H9 (cell line): Measurements from ENCODE around the gene USP4. TPM values are rescaled to one million over a fixed set of nuclear protein-coding genes. Genes with fewer than 3 reads are reported as not detected.

ENCODE experiments used
- DNase-seq: peaks from one replicate; pipeline ENCODE4 v3.0.0-alpha.2; 2017
- H2AFZ ChIP-seq: one replicate; pipeline ENCODE4 v1.6.1; 2013; ENCODE audit warnings: mild to moderate bottlenecking, low read length, control low read depth, moderate library complexity
- H2AK5ac ChIP-seq: 2 replicates; pipeline ENCODE4 v1.6.1; 2013; ENCODE audit warnings: low read length, control low read depth, mixed read lengths; ENCODE audit not compliant: insufficient read length
- H2BK120ac ChIP-seq: one replicate; pipeline ENCODE4 v1.6.1; 2013; ENCODE audit warnings: low read depth, mild to moderate bottlenecking, low read length, control low read depth, inconsistent platforms; ENCODE audit not compliant: poor library complexity, severe bottlenecking
- H2BK12ac ChIP-seq: 2 replicates; pipeline ENCODE4 v1.6.1; 2013; ENCODE audit warnings: low read length, control low read depth, mixed read lengths, low read depth; ENCODE audit not compliant: insufficient read length
- H2BK15ac ChIP-seq: 2 replicates; pipeline ENCODE4 v1.6.1; 2013; ENCODE audit warnings: low read depth, low read length, control low read depth
- H2BK20ac ChIP-seq: one replicate; pipeline ENCODE4 v1.6.1; 2013; ENCODE audit warnings: low read depth, mild to moderate bottlenecking, low read length, control low read depth, inconsistent platforms; ENCODE audit not compliant: poor library complexity, severe bottlenecking
- H2BK5ac ChIP-seq: 2 replicates; pipeline ENCODE4 v1.6.1; 2013; ENCODE audit warnings: low read length, control low read depth, mixed read lengths; ENCODE audit not compliant: insufficient read length
- H3K14ac ChIP-seq: 2 replicates; pipeline ENCODE4 v1.6.1; 2013; ENCODE audit warnings: low read length, control low read depth; ENCODE audit not compliant: insufficient read depth
- H3K18ac ChIP-seq: 2 replicates; pipeline ENCODE4 v1.6.1; 2013; ENCODE audit warnings: low read depth, mild to moderate bottlenecking, mixed read lengths, low read length, control low read depth; ENCODE audit not compliant: insufficient read length
- H3K23ac ChIP-seq: 2 replicates; pipeline ENCODE4 v1.6.1; 2013; ENCODE audit warnings: low read length, control low read depth, mixed read lengths, low read depth; ENCODE audit not compliant: insufficient read length
- H3K23me2 ChIP-seq: 2 replicates; pipeline ENCODE4 v1.6.1; 2013; ENCODE audit warnings: low read depth, mild to moderate bottlenecking, mixed read lengths, low read length, control low read depth; ENCODE audit not compliant: insufficient read length, poor library complexity, severe bottlenecking
- H3K27ac ChIP-seq: 2 replicates; pipeline ENCODE4 v1.5.1; 2013; ENCODE audit warnings: low read length, control low read depth, mixed read lengths, low read depth; ENCODE audit not compliant: insufficient read length
- H3K27me3 ChIP-seq: 2 replicates; pipeline ENCODE4 v1.6.1; 2013; ENCODE audit warnings: low read length, control low read depth, inconsistent platforms; ENCODE audit not compliant: insufficient read depth
- H3K4ac ChIP-seq: 2 replicates; pipeline ENCODE4 v1.6.1; 2013; ENCODE audit warnings: low read depth, mild to moderate bottlenecking, control low read depth, inconsistent platforms, low read length, moderate library complexity
- H3K4me1 ChIP-seq: 2 replicates; pipeline ENCODE4 v1.6.1; 2013; ENCODE audit warnings: low read length, control low read depth, inconsistent platforms; ENCODE audit not compliant: insufficient read depth
- H3K4me2 ChIP-seq: 2 replicates; pipeline ENCODE4 v1.6.1; 2013; ENCODE audit warnings: low read length, control low read depth, mixed read lengths; ENCODE audit not compliant: insufficient read length, insufficient read depth
- H3K56ac ChIP-seq: 2 replicates; pipeline ENCODE4 v1.6.1; 2013; ENCODE audit warnings: low read depth, mild to moderate bottlenecking, mixed read lengths, low read length, control low read depth; ENCODE audit not compliant: insufficient read length
- H3K79me1 ChIP-seq: 2 replicates; pipeline ENCODE4 v1.6.1; 2013; ENCODE audit warnings: low read depth, mild to moderate bottlenecking, moderate library complexity, low read length, control low read depth, inconsistent platforms; ENCODE audit not compliant: insufficient read depth, poor library complexity, severe bottlenecking
- H3K79me2 ChIP-seq: 2 replicates; pipeline ENCODE4 v1.6.1; 2013; ENCODE audit warnings: low read length, control low read depth, inconsistent platforms; ENCODE audit not compliant: insufficient read depth
- H3K9ac ChIP-seq: 2 replicates; pipeline ENCODE4 v1.6.1; 2013; ENCODE audit warnings: low read length, control low read depth, mixed read lengths; ENCODE audit not compliant: insufficient read length; ENCODE audit errors: extremely low read depth
- H3K9me3 ChIP-seq: one replicate; pipeline ENCODE4 v1.6.1; 2013; ENCODE audit warnings: low read depth, low read length, inconsistent platforms; ENCODE audit not compliant: control insufficient read depth
- H3T11ph ChIP-seq: one replicate; pipeline ENCODE4 v1.6.1; 2013; ENCODE audit warnings: mild to moderate bottlenecking, low read length, control low read depth, inconsistent platforms
- H4K20me1 ChIP-seq: one replicate; pipeline ENCODE4 v1.6.1; 2013; ENCODE audit not compliant: control insufficient read depth, insufficient read length, insufficient read depth
- H4K5ac ChIP-seq: 2 replicates; pipeline ENCODE4 v1.6.1; 2013; ENCODE audit warnings: low read depth, mild to moderate bottlenecking, mixed read lengths, low read length, control low read depth; ENCODE audit not compliant: insufficient read length
- H4K8ac ChIP-seq: replicated peaks from 2 replicates; pipeline ENCODE4 v1.6.1; 2013; ENCODE audit warnings: low read length, control low read depth, mixed read lengths, low read depth; ENCODE audit not compliant: insufficient read length
- H4K91ac ChIP-seq: 2 replicates; pipeline ENCODE4 v1.6.1; 2013; ENCODE audit warnings: low read depth, mild to moderate bottlenecking, moderate library complexity, mixed read lengths, low read length, control low read depth; ENCODE audit not compliant: insufficient read length
- H3K27ac Mint-ChIP-seq, 3 experiments: 2 replicates in 2 of 3; 3 replicates in 1 of 3; pipeline ENCODE4 v1.8.0; 2020 to 2021; ENCODE audit warnings: mixed read lengths in 3 of 3, mild to moderate bottlenecking in 1 of 3, moderate library complexity in 1 of 3
- H3K27me3 Mint-ChIP-seq: 2 replicates; pipeline ENCODE4 v1.8.0; 2021; ENCODE audit warnings: low read depth, mild to moderate bottlenecking, moderate library complexity, mixed read lengths
- H3K36me3 Mint-ChIP-seq, 3 experiments: 2 replicates in 2 of 3; 3 replicates in 1 of 3; pipeline ENCODE4 v1.8.0; 2020 to 2021; ENCODE audit warnings: low read depth in 3 of 3, mixed read lengths in 3 of 3; ENCODE audit not compliant: insufficient read depth in 1 of 3
- H3K4me1 Mint-ChIP-seq, 2 experiments: 2 replicates each; pipeline ENCODE4 v1.8.0; 2020; ENCODE audit warnings: mixed read lengths in 2 of 2
- H3K4me3 Mint-ChIP-seq, 2 experiments: 2 replicates in 1 of 2; 3 replicates in 1 of 2; pipeline ENCODE4 v1.8.0; 2020 to 2021; ENCODE audit warnings: mild to moderate bottlenecking in 2 of 2, mixed read lengths in 2 of 2, moderate library complexity in 1 of 2
- H3K9me3 Mint-ChIP-seq, 2 experiments: 2 replicates in 1 of 2; 3 replicates in 1 of 2; pipeline ENCODE4 v1.8.0; 2020; ENCODE audit warnings: mild to moderate bottlenecking in 2 of 2, mixed read lengths in 2 of 2, moderate library complexity in 1 of 2
- CTCF ChIP-seq: fragments of 200-600 bp; sonication (generic); conservative IDR thresholded peaks from 3 replicates; pipeline ENCODE4 v1.8.0; 2021; ENCODE audit warnings: antibody characterized with exemption, mild to moderate bottlenecking
- WGBS: extraction: QIAGEN DNeasy Blood & Tissue Kit; methylation state at CpG from one replicate; pipeline ENCODE4 v1.1.7; 2013; ENCODE audit warnings: missing lambda C conversion rate, low lambda C conversion rate, mixed read lengths; ENCODE audit not compliant: insufficient read length; ENCODE audit errors: extremely low coverage; 5-methylcytosine and 5-hydroxymethylcytosine counted together
- total RNA-seq: library from RNA; stranded (reverse); gene quantifications from 2 replicates; pipeline ENCODE4 v1.2.1, GENCODE V29; 2021

The USP4 gene
- total RNA-seq, 1 experiment from 2014 or later, result 36.1 TPM

- Histone ChIP-seq H3K27me3 (no peaks in the 10 kb centered on the region), H3K27ac (no peak overlapping the region), H3K56ac (no peak overlapping the region), H3K23me2 (no peaks in the 10 kb centered on the region), H3K79me1 (no peaks in the 10 kb centered on the region), H3K23ac (no peak overlapping the region), H3T11ph (no peak overlapping the region), H3K9ac (no peak overlapping the region), H3K4me1 (no peaks in the 10 kb centered on the region; the same call in 1 of the 2 replicates), H2BK12ac (no peak overlapping the region), H3K14ac (no peak overlapping the region), H3K79me2 (no peaks in the 10 kb centered on the region; the same call in none of the 2 replicates), H4K91ac (no peak overlapping the region), H2AFZ (no peak overlapping the region), H4K20me1 (peaks cover 2% of the 10 kb centered on the region), H2BK120ac (no peak overlapping the region), H2BK15ac (no peak overlapping the region), H3K4me2 (no peak overlapping the region), H2BK5ac (no peak overlapping the region), H2AK5ac (no peak overlapping the region), H3K9me3 (no peaks in the 10 kb centered on the region), H3K4ac (no peak overlapping the region), H4K5ac (no peak overlapping the region), H3K18ac (no peak overlapping the region), H2BK20ac (no peak overlapping the region), H4K8ac (no peak overlapping the region)
- TF ChIP-seq CTCF, result no peak
- H3K4me3 Mint-ChIP-seq, result no peak overlapping the region
- H3K4me1 Mint-ChIP-seq, result peaks cover 0 to 2% of the 10 kb centered on the region in 2 experiments; a peak in 1 of 4 replicates
- WGBS, result no CpG with 5 or more reads among the region's 1 CpG
- no peak overlapping the region for H3K27ac Mint-ChIP-seq
- peaks cover 1 to 35% (median 25%) of the 10 kb centered on the region in 3 experiments; a peak in 6 of 7 replicates for H3K36me3 Mint-ChIP-seq
- DNase-seq, result no peak
- H3K27me3 Mint-ChIP-seq, result no peaks in the 10 kb centered on the region
- H3K9me3 Mint-ChIP-seq, result no peaks in the 10 kb centered on the region
Observed at GRCh38 chr3:49313896-49314688, 25.8 kb downstream of the USP4 start.
